NCI-H526 (cell line): ENCODE measurements around the gene GSX1.
A peak's percentile ranks its signal among the peaks of the same experiment; 100 is the strongest.
"Not testable (repeated sequence)": the region's sequence is repeated elsewhere in the genome, so short reads cannot be mapped to it uniquely, and the experiment has no call there.

Experiments
- DNase-seq, 2 experiments: peaks; one replicate each; lab custom pipeline; 2025; lab: John Stamatoyannopoulos, UW

The GSX1 gene

GRCh38 chr13:27794368-27794691, 2.0 kb downstream of the GSX1 start:
- DNase-seq = no peak

- peak in 1 of 2 experiments; percentile 78 for DNase-seq
These were observed 2.8 kb downstream of the GSX1 start for GRCh38 chr13:27794921-27795717.

- no peak for DNase-seq
These were observed 3.4 kb downstream of the GSX1 start for GRCh38 chr13:27795718-27796019.

GRCh38 chr13:27796544-27797227, 4.4 kb downstream of the GSX1 start:
- DNase-seq = peak; percentile 22 to 69

- DNase-seq = peak; percentile 32 to 75
These were observed 4.9 kb downstream of the GSX1 start for GRCh38 chr13:27797228-27797624.

- peak in 1 of 2 experiments; percentile 50 for DNase-seq
These were observed 14.6 kb downstream of the GSX1 start for GRCh38 chr13:27806744-27807387.

GRCh38 chr13:27808851-27809550, 16.7 kb downstream of the GSX1 start:
- DNase-seq = no peak

GRCh38 chr13:27810009-27810408, 17.7 kb downstream of the GSX1 start:
- DNase-seq = no peak

GRCh38 chr13:27810461-27810860, 18.2 kb downstream of the GSX1 start:
- DNase-seq = no peak

- DNase-seq = no peak
These were observed 21.5 kb downstream of the GSX1 start for GRCh38 chr13:27813826-27814225.

- DNase-seq = not testable (repeated sequence)
These were observed 25.5 kb downstream of the GSX1 start for GRCh38 chr13:27817832-27818231.

GRCh38 chr13:27820524-27821482, 28.5 kb downstream of the GSX1 start:
- no peak for DNase-seq

- no peak for DNase-seq
These were observed 29.3 kb downstream of the GSX1 start for GRCh38 chr13:27821566-27821965.

- DNase-seq = no peak
These were observed 30.1 kb downstream of the GSX1 start for GRCh38 chr13:27822258-27822872.

- DNase-seq = no peak
These were observed 30.6 kb downstream of the GSX1 start for GRCh38 chr13:27822873-27823311.

- DNase-seq = no peak
These were observed 31.8 kb downstream of the GSX1 start for GRCh38 chr13:27824121-27824520.

GRCh38 chr13:27825072-27825471, 32.8 kb downstream of the GSX1 start:
- no peak for DNase-seq

- peak; percentile 86 to 97 for DNase-seq
These were observed 34.4 kb downstream of the GSX1 start for GRCh38 chr13:27826379-27827353.

GRCh38 chr13:27827646-27828045, 35.4 kb downstream of the GSX1 start:
- no peak for DNase-seq

GRCh38 chr13:27830010-27830409, 37.7 kb downstream of the GSX1 start:
- peak in 1 of 2 experiments; percentile 79 for DNase-seq
